Loucy (cell line): ENCODE measurements around the gene ARAP3.
A peak's percentile ranks its signal among the peaks of the same experiment; 100 is the strongest.

Source experiments
- H2AFZ ChIP-seq: fragments of 200-600 bp; sonication (generic); 2 replicates; pipeline ENCODE4 v1.6.0; 2016; ENCODE audit warnings: antibody characterized with exemption, mild to moderate bottlenecking, low read length, moderate library complexity
- H3F3A ChIP-seq: fragments of 200-600 bp; 2 replicates; pipeline ENCODE4 v1.6.0; 2016; ENCODE audit warnings: antibody characterized with exemption, low read depth, mild to moderate bottlenecking
- H3K27me3 ChIP-seq: fragments of 200-600 bp; sonication (generic); 2 replicates; pipeline ENCODE4 v1.6.1; 2014; ENCODE audit warnings: low read length, mild to moderate bottlenecking; ENCODE audit not compliant: insufficient read depth, poor library complexity, severe bottlenecking
- H3K36me3 ChIP-seq: fragments of 200-600 bp; sonication (generic); 2 replicates; pipeline ENCODE4 v1.6.1; 2016; ENCODE audit warnings: low read length; ENCODE audit not compliant: insufficient read depth
- H3K4me1 ChIP-seq: fragments of 200-600 bp; sonication (generic); 2 replicates; pipeline ENCODE4 v1.5.1; 2014; ENCODE audit warnings: low read length, mild to moderate bottlenecking; ENCODE audit not compliant: insufficient read depth, poor library complexity, severe bottlenecking
- H3K4me2 ChIP-seq: fragments of 200-600 bp; sonication (generic); 2 replicates; pipeline ENCODE4 v1.6.0; 2014; ENCODE audit warnings: antibody characterized with exemption, low read length, low read depth, mild to moderate bottlenecking; ENCODE audit not compliant: poor library complexity, severe bottlenecking
- H3K4me3 ChIP-seq: fragments of 200-600 bp; sonication (generic); 2 replicates; pipeline ENCODE4 v1.5.1; 2014; ENCODE audit warnings: low read length, mild to moderate bottlenecking, mixed read lengths; ENCODE audit not compliant: poor library complexity, severe bottlenecking
- H3K79me2 ChIP-seq: fragments of 200-600 bp; sonication (generic); 2 replicates; pipeline ENCODE4 v1.6.1; 2014; ENCODE audit warnings: low read length; ENCODE audit not compliant: insufficient read depth
- H3K9ac ChIP-seq: fragments of 200-600 bp; sonication (generic); 2 replicates; pipeline ENCODE4 v1.6.0; 2014; ENCODE audit warnings: mild to moderate bottlenecking, low read depth, low read length, moderate library complexity; ENCODE audit not compliant: poor library complexity, severe bottlenecking
- H3K9me2 ChIP-seq: fragments of 200-600 bp; sonication (generic); replicated peaks from 2 replicates; pipeline ENCODE4 v1.6.1; 2016; ENCODE audit warnings: low read depth, low read length, mixed read lengths
- H3K9me3 ChIP-seq: fragments of 200-600 bp; sonication (generic); 2 replicates; pipeline ENCODE4 v1.6.1; 2014; ENCODE audit warnings: mild to moderate bottlenecking, antibody characterized with exemption, low read length, low read depth; ENCODE audit not compliant: insufficient read depth
- H4K20me1 ChIP-seq: fragments of 200-600 bp; sonication (generic); 2 replicates; pipeline ENCODE4 v1.6.0; 2014; ENCODE audit warnings: antibody characterized with exemption, low read length, mild to moderate bottlenecking; ENCODE audit not compliant: insufficient read depth, poor library complexity, severe bottlenecking
- EZH2phosphoT487 ChIP-seq: fragments of 200-600 bp; IDR thresholded peaks from 2 replicates; pipeline ENCODE4 v1.6.1; 2018; ENCODE audit warnings: antibody characterized with exemption, mild to moderate bottlenecking, moderate library complexity, borderline replicate concordance
- TF ChIP-seq, protein P1 (sequence below): fragments of 200-600 bp; sonication (generic); conservative IDR thresholded peaks from 2 replicates; pipeline ENCODE4 v1.5.1; 2014; ENCODE audit warnings: mild to moderate bottlenecking, antibody characterized with exemption, low read length

ARAP3 gene

DNA sequence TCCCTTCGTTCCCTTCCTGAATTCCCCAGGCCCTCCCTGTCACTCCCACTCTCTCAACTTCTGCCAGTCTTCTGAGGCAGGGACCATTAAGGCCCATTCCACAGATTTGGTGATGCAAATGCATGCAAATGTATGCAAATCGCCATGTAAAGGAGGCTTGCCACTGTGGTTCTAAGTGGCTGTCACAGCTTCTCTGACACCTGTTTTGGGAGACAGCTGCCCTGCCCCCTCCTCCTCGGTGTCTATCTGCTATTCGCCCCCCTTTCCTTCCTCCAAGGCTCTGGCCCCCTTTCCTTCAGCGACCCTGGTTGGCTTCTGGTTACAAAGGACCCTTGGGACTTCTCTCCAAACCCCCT lies 10.5 kb upstream of the ARAP3 start:
- Histone ChIP-seq H3K79me2 (no peaks in the 10 kb centered on the region), H3K9me3 (no peaks in the 10 kb centered on the region), H3K27me3 (no peaks in the 10 kb centered on the region), H3K4me2 (peak overlapping the region; percentile 68), H3K9ac (no peak overlapping the region), H3F3A (no peaks in the 10 kb centered on the region), H2AFZ (peak overlapping the region; percentile 43; the same call in 1 of the 2 replicates), H4K20me1 (no peaks in the 10 kb centered on the region), H3K9me2 (no peaks in the 10 kb centered on the region), H3K4me1 (no peaks in the 10 kb centered on the region), H3K36me3 (no peaks in the 10 kb centered on the region), H3K4me3 (peak overlapping the region; percentile 43)
- TF ChIP-seq, protein P1, sequence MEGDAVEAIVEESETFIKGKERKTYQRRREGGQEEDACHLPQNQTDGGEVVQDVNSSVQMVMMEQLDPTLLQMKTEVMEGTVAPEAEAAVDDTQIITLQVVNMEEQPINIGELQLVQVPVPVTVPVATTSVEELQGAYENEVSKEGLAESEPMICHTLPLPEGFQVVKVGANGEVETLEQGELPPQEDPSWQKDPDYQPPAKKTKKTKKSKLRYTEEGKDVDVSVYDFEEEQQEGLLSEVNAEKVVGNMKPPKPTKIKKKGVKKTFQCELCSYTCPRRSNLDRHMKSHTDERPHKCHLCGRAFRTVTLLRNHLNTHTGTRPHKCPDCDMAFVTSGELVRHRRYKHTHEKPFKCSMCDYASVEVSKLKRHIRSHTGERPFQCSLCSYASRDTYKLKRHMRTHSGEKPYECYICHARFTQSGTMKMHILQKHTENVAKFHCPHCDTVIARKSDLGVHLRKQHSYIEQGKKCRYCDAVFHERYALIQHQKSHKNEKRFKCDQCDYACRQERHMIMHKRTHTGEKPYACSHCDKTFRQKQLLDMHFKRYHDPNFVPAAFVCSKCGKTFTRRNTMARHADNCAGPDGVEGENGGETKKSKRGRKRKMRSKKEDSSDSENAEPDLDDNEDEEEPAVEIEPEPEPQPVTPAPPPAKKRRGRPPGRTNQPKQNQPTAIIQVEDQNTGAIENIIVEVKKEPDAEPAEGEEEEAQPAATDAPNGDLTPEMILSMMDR: no peak
- no peak for TF ChIP-seq EZH2phosphoT487

GRCh38 chr5:141691867-141692532 lies 10.0 kb upstream of the ARAP3 start:
- H3K79me2 ChIP-seq: no peaks in the 10 kb centered on the region
- H3K27me3 ChIP-seq: no peaks in the 10 kb centered on the region
- no peaks in the 10 kb centered on the region for H4K20me1 ChIP-seq
- H3K9ac ChIP-seq: no peak overlapping the region
- H3K36me3 ChIP-seq: no peaks in the 10 kb centered on the region
- TF ChIP-seq, protein P1: peak; percentile 92
- TF ChIP-seq EZH2phosphoT487: no peak
- peak overlapping the region; percentile 68 for H3K4me2 ChIP-seq
- no peaks in the 10 kb centered on the region for H3K9me3 ChIP-seq
- no peaks in the 10 kb centered on the region for H3F3A ChIP-seq
- H3K4me1 ChIP-seq: no peaks in the 10 kb centered on the region
- H3K4me3 ChIP-seq: peak overlapping the region; percentile 43
- H3K9me2 ChIP-seq: no peaks in the 10 kb centered on the region
- H2AFZ ChIP-seq: peak overlapping the region; percentile 43; the same call in 1 of the 2 replicates

DNA sequence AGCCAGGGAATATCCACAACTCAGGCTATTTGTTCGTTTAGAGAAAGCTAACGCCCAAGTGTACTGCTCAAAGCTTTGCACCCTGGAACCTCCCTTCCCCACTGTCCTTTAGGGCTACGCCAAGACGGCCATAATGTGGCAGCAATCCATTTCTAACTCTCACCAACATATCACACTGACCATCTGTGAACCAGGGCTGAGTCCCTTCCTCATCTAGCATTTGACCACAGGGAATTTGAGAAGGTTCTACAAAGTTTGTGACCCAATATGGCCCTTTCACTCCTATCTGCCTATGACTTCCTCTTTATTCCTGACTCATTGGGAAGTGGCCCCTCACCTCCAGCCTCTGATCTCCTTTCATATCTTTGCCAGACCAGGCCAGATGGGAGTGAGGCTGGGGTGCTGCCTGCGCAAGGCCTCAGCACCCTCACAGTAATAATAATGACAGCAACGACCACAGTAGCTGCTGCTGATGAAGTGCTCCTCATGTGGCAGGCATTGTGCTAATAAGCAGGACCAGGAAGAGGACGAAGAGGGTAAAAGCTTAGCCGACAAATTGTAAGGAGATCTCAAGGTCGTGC lies 9.3 kb upstream of the ARAP3 start:
- Histone ChIP-seq H4K20me1 (no peaks in the 10 kb centered on the region), H3K36me3 (no peaks in the 10 kb centered on the region), H3K9ac (no peak overlapping the region), H3K9me3 (no peaks in the 10 kb centered on the region), H3K79me2 (no peaks in the 10 kb centered on the region), H3K4me2 (no peak overlapping the region), H3K9me2 (no peaks in the 10 kb centered on the region), H2AFZ (no peak overlapping the region), H3K27me3 (no peaks in the 10 kb centered on the region), H3F3A (no peaks in the 10 kb centered on the region), H3K4me3 (no peak overlapping the region), H3K4me1 (no peaks in the 10 kb centered on the region)
- no peak for TF ChIP-seq EZH2phosphoT487
- TF ChIP-seq, protein P1: no peak
